SU-DHL-6 (cell line): Measurements from ENCODE around the gene PPFIA4.

Experiments
- CTCF ChIP-seq: fragments of 200-600 bp; sonication (generic); IDR thresholded peaks from one replicate; pipeline ENCODE4 v1.5.1; 2017; ENCODE audit warnings: antibody characterized with exemption, mild to moderate bottlenecking, low read length, moderate library complexity; ENCODE audit not compliant: insufficient read depth, poor library complexity, severe bottlenecking
- EZH2phosphoT487 ChIP-seq: fragments of 200-600 bp; sonication (generic), shearing (Covaris generic); conservative IDR thresholded peaks from 2 replicates; pipeline ENCODE4 v1.6.1; 2018; ENCODE audit warnings: mild to moderate bottlenecking, antibody characterized with exemption, low read length, moderate library complexity, mixed read lengths

GRCh38 chr1:203045336-203045735 is 19.0 kb downstream of the PPFIA4 start:
- TF ChIP-seq CTCF, result no peak
- no peak for TF ChIP-seq EZH2phosphoT487
